Lower lobe of right lung (tissue), 2 donors: ENCODE data around the gene KRTAP3-1. TPM values are rescaled to one million over a fixed set of nuclear protein-coding genes. Genes with fewer than 3 reads are reported as not detected.
"Not testable (repeated sequence)": the region's sequence is repeated elsewhere in the genome, so short reads cannot be mapped to it uniquely, and the experiment has no call there.

ENCODE experiments used
- ATAC-seq, 2 donors: fragments of 200-7000 bp; cut with Tn5 transposase; one replicate each; pipeline ENCODE4 v1.9.1; 2020 to 2022; ENCODE audit warnings: mild to moderate bottlenecking in 2 of 2, moderate library complexity in 2 of 2
- DNase-seq: peaks from one replicate; pipeline ENCODE4 v3.0.0-alpha.2; 2020
- H3K27ac ChIP-seq: fragments of 200-600 bp; one replicate; pipeline ENCODE4 v1.8.0; 2022
- H3K27me3 ChIP-seq: fragments of 200-600 bp; one replicate; pipeline ENCODE4 v1.8.0; 2022; ENCODE audit warnings: low read depth
- H3K36me3 ChIP-seq: fragments of 200-600 bp; one replicate; pipeline ENCODE4 v1.8.0; 2022; ENCODE audit warnings: mild to moderate bottlenecking
- H3K4me1 ChIP-seq: fragments of 200-600 bp; one replicate; pipeline ENCODE4 v1.8.0; 2022
- H3K4me3 ChIP-seq: fragments of 200-600 bp; one replicate; pipeline ENCODE4 v1.8.0; 2022; ENCODE audit warnings: mild to moderate bottlenecking
- H3K9me3 ChIP-seq: fragments of 200-600 bp; one replicate; pipeline ENCODE4 v1.8.0; 2022
- CTCF ChIP-seq: fragments of 200-600 bp; IDR thresholded peaks from one replicate; pipeline ENCODE4 v1.8.0; 2022; ENCODE audit warnings: antibody characterized with exemption, mild to moderate bottlenecking
- intact Hi-C: fragments of 100-400 bp; cut with DNase I; formaldehyde crosslinking; loops from one replicate; pipeline ENCODE4 v1.11.0; 2022
- total RNA-seq: library from RNA; stranded (reverse); fragmentation: NEBNext Ultra II Directional; extraction: Animal tissue kit (Norgen Biotek cat#: 25700); gene quantifications from one replicate; pipeline ENCODE4 v1.2.1, GENCODE V29; 2021
- donor health status: DM: no; HTN: yes; CAD: no; lungs with severe emphysema.

KRTAP3-1 gene
- total RNA-seq, 1 donor from 2014 or later: not detected

DNA sequence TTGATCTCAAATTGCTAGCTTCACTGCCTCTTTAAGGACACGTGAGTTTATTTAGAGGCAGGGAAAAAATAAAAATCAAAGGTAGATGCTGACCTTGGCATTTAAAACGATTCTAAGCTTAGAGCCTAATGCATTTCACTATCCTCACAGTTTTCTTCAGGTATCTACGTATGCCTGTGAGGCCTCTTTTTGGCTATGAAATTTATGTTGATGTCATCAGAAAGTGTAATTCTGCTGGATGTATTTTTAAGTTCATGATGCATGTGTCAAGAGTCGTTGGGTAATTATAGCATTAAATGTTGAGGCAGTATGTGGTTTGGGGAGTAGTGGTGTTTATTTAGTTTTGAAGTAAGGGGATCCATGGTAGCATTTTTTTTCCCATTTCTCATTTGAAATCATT is 5.0 kb downstream of the KRTAP3-1 start:
- ATAC-seq (no peak), DNase-seq (no peak)
- Histone ChIP-seq H3K27me3 (no peaks in the 10 kb centered on the region), H3K9me3 (no peaks in the 10 kb centered on the region), H3K4me1 (no peaks in the 10 kb centered on the region), H3K27ac (no peak overlapping the region), H3K4me3 (no peak overlapping the region), H3K36me3 (no peaks in the 10 kb centered on the region)
- no peak for TF ChIP-seq CTCF
- intact Hi-C loops: no loop called here

GRCh38 chr17:41002814-41003213 is 6.1 kb downstream of the KRTAP3-1 start:
- intact Hi-C loops: no loop called here
- TF ChIP-seq CTCF: no peak
- DNase-seq (no peak), ATAC-seq (peak in 1 of 2 donors; percentile 56)
- Histone ChIP-seq H3K27me3 (no peaks in the 10 kb centered on the region), H3K4me1 (no peaks in the 10 kb centered on the region), H3K36me3 (no peaks in the 10 kb centered on the region), H3K9me3 (no peaks in the 10 kb centered on the region), H3K4me3 (no peak overlapping the region), H3K27ac (no peak overlapping the region)

GRCh38 chr17:41001795-41002194 is 7.1 kb downstream of the KRTAP3-1 start:
- Histone ChIP-seq H3K4me3 (no peak overlapping the region), H3K4me1 (no peaks in the 10 kb centered on the region), H3K27me3 (no peaks in the 10 kb centered on the region), H3K9me3 (no peaks in the 10 kb centered on the region), H3K36me3 (no peaks in the 10 kb centered on the region), H3K27ac (no peak overlapping the region)
- no peak for DNase-seq
- intact Hi-C loops: no loop called here
- ATAC-seq: no peak
- no peak for TF ChIP-seq CTCF

GRCh38 chr17:40999563-40999962 is 9.4 kb downstream of the KRTAP3-1 start, which contains the start of gene KRTAP3-2:
Gene KRTAP3-2 (minus strand): TSS chr17:40999906. CDS start chr17:40999853, 53 bp downstream.
- ATAC-seq, H3K27me3 ChIP-seq, H3K4me3 ChIP-seq, intact Hi-C loops, H3K9me3 ChIP-seq, DNase-seq, H3K36me3 ChIP-seq, H3K4me1 ChIP-seq, H3K27ac ChIP-seq: not testable (repeated sequence)

DNA sequence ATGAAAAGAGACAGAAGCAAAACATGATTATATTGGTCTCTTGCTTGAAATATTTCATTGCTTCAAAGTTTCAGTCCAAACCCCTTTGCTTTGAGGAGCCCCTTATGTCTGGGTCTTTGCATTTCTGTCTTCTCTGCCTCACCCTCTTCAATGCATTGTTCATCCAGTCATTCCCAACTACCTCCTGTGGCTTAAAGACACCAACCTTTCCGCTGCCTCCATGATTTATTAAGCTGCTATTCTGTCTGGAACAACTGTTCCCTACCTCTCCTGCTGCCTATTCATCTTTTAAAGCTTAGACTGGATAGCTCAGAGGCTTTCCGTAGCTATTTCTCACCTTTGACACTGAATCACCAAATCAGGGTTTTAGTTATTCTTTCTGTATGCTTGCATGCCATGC is 11.6 kb downstream of the KRTAP3-1 start:
- Histone ChIP-seq H3K36me3 (no peaks in the 10 kb centered on the region), H3K27ac (no peak overlapping the region), H3K4me3 (no peak overlapping the region), H3K4me1 (no peaks in the 10 kb centered on the region), H3K27me3 (no peaks in the 10 kb centered on the region), H3K9me3 (no peaks in the 10 kb centered on the region)
- ATAC-seq: no peak
- TF ChIP-seq CTCF: no peak
- DNase-seq: no peak
- intact Hi-C loops: no loop called here

DNA sequence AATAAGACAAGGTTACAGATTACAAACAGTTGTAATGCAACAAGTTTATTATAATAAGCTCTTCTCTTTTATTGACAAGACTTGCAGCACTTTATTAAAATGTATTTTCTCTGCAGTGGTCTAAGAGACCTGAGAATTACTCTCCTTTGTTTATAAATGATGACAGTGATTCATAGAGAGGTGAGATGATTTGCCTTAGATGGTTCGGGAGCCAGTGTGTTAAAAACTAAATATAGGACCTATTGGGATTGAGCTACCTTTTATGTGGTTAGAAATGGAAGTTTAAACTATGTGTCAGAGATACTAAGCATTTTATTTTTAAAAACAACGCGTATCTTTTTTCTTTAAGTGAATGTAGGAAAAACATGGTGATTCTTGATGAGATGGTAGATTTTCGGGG is 12.1 kb downstream of the KRTAP3-1 start:
- Histone ChIP-seq H3K27me3 (no peaks in the 10 kb centered on the region), H3K27ac (no peak overlapping the region), H3K4me3 (no peak overlapping the region), H3K36me3 (no peaks in the 10 kb centered on the region), H3K9me3 (no peaks in the 10 kb centered on the region), H3K4me1 (no peaks in the 10 kb centered on the region)
- no peak for TF ChIP-seq CTCF
- ATAC-seq: no peak
- intact Hi-C loops: no loop called here
- no peak for DNase-seq
